HG03565 (cell line): ENCODE data around the gene BPIFB6.

ENCODE experiments used
- ATAC-seq: cut with Tn5 transposase; IDR thresholded peaks from one replicate; pipeline ENCODE4 v1.9.1; 2021; ENCODE audit warnings: mild to moderate bottlenecking, moderate library complexity; ENCODE audit not compliant: unreplicated experiment

The BPIFB6 gene

DNA sequence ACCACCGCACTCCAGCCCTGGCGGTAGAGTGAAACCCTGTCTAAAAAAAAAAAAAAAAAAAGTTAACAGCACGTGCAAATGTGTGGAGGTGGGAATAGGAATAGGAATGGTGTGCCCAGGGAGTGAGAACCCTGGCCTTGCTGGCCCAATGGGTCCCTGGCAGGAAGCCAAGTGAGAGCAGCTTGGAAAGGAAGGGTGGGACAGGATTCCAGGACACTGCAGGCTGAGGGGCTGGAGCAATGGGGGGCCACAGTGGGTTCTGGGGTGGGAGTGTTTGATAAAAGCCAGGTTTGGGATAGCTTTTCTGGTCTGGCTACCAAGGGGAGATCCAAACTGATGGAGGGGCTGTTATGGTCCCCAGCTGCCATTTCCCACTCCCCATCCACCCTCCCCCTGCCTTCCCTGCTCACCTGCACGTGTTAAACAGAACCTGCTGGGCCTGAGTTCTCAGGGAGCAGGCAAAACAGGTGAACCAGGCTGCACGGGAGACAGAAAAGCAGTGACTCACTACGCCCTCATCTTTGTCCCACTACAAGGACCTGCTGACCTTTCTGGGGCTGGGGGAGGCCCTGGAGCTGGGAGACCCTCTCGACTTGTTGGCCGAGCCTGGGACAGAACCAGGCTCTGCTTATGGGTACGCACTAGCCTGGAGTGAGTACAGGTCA, 30.5 kb upstream of the BPIFB6 start:
- no peak for ATAC-seq

- no peak for ATAC-seq
Measured at GRCh38 chr20:33002087-33002808, 29.2 kb upstream of the BPIFB6 start.

- no peak for ATAC-seq
Measured at GRCh38 chr20:33004141-33004751, 27.2 kb upstream of the BPIFB6 start, which contains the start of gene SUN5. SUN5 (minus strand) TSS chr20:33004433; CDS start chr20:33004340, 93 bp downstream.

DNA sequence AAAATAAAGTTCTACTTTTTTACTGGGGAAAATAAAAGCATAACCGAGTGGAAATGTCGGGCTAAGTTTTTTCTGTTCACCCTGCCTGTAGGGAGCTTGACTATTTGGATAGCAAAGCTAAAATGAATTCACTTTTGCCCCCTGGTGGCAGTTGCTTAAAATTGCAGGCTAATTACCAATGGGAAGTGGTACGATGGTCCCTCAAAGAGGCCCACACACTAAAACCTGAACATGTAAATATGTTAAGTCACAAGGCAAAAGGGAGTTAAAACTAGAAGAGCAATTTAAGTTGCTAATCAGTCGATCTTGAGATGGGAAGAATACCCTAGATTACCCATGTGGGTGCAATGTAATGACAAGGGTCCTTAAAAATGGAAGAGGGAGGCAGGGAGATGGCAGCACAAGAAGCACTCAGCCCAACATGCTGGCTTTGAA, 26.3 kb upstream of the BPIFB6 start:
- ATAC-seq = no peak

DNA sequence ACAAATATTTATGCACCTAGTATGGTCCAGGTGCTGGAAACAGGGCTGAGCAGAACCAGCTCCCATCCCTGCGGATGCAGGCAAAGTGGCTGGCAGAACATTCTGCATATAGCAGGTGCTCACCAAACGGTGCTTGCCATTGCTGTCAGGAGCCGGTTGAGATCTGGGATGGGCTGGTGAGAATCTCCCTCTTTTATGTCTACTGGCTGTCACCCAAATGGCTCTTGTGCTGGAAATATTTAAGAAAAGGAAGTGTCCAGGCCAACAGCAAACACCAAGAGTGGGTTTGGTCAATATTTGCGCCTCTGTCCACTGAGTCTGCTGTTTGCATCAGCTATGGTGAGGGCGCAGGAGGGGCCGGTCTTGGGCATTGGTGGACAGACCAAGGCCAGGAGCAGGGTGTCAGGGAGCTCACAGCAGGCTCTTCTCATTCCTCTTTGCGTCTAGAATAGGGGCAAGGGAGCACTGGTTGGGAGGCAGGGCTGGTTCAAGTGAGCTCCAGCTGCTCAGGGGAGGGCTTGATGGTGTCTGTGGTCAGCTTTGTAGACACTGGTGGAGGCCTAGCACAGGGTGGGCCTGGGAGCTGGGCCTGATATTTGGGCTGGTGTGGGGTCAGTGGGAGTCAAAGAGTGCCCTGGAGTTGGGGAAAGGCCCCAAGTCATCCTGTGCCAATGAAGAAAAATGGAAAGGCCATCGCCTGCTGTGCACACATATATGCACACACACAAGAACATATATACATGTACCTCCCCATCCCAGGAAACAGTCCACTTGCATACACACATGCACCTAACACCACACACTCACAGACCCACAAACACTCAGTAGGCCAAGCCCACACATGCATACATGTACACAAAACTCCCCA, 25.3 kb upstream of the BPIFB6 start:
- ATAC-seq = no peak

DNA sequence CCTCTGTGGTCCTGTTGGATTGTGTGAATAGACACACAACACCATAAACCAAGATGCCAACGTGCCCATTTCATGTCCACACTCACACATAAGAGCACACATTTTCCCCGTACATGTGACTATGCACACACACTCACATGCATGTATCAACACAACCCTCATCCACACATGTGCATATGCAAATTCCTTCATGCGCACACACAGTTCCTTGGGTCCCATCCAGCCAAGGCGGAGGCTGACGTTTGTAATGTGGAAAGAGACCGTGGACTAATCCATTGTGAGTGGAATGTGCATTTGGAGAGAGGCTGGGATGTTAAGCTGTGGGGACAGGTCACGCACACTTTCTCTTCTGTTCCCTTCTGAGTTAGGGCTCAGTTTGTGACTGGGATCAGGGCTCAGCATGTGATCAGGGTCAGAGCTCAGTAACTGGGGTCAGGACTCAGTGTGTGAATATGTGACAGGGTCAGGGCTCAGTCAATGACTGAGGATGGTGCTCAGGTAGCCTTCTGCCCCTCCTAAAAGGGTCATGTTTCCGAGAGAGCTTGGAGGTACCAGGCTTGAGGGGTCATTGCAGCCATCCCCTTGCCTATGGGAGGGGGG, 24.6 kb upstream of the BPIFB6 start:
- no peak for ATAC-seq

- no peak for ATAC-seq
Measured at GRCh38 chr20:33007376-33008335, 23.8 kb upstream of the BPIFB6 start, which contains the start of gene BPIFB2. BPIFB2 (plus strand) TSS chr20:33007704; CDS start chr20:33008575, 871 bp downstream.

- no peak for ATAC-seq
Measured at GRCh38 chr20:33008336-33009213, 22.9 kb upstream of the BPIFB6 start.

- ATAC-seq = no peak
Measured at GRCh38 chr20:33009214-33010132, 22.0 kb upstream of the BPIFB6 start.

DNA sequence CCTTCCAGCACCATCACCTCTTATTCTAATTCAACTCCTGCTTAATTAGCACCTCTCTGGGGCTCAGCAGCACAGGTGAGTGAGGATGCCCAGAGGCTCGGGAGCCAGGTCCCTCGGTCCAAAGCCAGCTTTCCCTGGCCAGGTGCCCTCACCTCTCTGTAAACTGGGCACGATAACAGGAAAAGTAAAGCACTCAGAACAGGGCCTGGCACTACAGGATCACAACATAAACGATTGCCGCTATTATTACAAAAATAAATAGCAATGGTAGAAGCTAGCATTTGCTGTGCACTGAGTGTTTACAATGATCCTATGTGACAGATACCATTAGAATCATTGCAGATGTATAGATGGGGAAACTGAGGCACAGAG, 21.3 kb upstream of the BPIFB6 start:
- no peak for ATAC-seq

DNA sequence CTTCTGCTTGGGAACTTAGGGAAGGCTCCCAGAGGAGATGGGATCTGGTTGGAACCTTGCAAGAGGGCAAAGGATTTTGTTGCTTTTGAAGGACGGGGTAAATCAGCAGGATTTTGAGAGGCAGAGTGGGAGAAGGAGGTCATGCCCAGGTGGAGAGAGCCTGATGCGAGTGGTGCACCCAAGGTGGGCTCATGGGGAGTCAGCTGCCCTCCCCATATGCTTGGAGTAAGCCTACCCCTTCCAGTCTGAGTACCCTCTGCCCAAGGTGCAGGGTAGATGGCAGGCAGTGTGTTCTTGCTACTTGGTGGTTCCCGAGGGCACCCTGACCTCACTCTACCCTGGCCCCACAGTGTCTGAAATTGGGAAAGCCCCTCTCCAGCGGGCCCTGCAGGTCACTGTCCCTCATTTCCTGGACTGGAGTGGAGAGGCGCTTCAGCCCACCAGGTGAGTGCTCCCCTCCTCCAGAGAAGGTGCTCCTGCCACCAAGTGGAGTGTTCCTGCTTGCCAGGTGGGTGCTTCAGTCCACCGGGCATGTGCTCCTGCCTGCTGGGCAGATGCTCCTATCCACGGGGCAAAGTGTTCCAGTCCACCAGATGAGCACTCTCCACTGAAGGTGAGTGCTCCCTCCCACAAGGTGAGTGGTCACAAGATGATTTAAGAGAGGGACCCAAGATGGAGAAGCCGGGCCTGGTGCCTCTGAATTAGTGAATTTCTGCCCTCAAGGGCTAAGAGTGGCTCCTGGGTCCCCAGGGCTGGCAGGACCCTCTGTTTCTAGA, 20.6 kb upstream of the BPIFB6 start:
- ATAC-seq = no peak

DNA sequence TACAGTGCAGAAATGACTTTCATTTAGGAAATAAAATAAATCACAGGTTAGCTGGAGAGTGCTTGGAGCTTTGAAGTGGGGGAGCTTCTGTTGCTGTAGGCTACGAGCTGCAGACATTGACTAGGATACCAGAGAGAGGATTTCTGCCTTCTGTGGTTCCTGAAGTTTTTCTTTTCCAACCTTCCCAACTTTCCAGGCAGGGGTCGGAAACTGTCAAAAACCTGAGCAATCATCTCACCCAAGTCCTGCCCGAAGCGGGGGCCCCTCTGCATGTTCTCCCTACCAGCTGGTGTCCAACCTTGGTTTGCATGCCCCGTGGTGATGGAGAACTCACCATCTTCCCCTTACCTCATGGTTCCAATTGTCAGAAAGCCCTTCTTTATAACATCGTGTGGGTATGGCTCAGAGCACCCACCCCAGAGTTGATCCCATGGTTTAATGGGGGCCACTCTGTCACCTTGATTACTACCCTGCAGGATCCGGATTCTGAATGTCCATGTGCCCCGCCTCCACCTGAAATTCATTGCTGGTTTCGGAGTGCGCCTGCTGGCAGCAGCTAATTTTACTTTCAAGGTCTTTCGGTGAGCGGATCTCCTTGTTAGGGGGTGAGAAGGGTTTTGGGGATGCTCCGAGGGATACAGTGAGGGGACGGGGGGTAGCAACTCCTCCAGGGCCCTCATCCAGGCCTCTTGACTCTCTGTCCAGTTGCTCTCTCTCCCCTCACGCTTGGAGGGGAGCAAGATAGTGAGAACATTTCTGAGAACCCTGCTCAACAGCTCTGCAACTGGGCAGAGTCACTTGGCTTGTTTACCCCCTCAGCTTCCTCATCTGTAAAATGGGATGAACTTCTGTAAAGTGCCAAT, 18.9 kb upstream of the BPIFB6 start:
- ATAC-seq = no peak

DNA sequence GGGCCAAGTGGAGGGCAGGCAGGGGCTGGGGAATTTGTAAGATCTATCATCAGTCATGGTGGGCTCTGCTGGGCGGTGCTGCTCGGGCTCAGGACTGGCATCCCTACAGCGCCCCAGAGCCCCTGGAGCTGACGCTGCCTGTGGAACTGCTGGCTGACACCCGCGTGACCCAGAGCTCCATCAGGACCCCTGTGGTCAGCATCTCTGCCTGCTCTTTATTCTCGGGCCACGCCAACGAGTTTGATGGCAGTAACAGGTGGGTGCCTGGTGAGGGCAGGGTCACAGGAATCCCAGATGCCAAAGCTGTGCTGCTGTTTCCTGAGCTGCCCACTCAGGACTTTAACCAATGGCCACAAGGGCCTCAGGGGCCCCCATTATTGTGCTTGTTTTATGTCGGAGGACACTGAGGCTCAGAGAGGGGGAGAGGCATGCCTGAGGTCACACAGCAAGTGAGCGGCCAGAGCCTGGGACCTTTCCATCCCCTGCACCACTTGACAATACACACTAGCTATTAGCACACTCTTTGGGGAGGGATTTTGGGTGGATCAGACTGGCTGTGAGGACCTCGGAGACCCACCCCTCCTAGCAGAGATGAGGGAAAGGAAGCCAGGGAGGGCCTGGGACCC, 17.6 kb upstream of the BPIFB6 start:
- no peak for ATAC-seq

DNA sequence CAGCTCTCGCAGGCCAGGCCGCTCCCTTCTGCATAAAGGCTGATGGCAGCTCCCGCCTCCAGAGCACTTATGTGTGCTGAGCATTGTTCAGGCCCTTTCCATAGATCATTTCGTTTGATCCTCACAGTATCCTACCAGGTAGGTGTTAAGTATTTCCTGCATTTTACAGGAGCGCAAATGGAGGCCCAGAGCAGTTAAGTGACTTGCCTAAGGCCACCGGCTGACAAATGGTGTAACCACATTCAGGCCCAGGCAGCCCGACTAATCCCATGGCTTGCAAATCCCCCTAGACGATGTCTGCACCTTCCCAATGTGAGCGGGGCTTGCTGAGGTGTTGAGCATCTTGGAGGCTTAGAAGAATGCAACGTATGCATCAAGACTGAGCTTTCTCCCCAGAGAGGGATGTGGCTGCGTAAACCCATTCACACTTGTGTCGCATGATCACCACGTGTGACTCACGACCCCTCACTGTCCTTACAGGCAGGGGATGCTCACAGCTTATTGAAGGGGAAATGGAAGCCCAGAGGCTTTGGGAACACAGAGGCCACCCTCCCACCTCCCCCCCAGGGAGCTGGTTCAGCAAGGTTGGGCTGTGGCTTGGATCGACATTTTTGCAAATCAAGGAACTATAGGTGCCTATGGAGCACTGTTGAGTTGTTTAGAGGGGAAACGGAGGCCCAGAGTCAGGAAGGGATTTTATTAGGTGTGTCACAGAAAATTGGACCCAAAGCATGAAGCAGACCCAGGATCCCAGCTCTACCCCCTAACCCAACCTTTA, 16.9 kb upstream of the BPIFB6 start:
- ATAC-seq = no peak

GRCh38 chr20:33015114-33015484, 16.3 kb upstream of the BPIFB6 start:
- ATAC-seq = no peak
